ENCODE results near the gene FLYWCH2.
"Not testable (repeated sequence)": the region's sequence is repeated elsewhere in the genome, so short reads cannot be mapped to it uniquely, and the experiment has no call there.

The FLYWCH2 gene

DNA sequence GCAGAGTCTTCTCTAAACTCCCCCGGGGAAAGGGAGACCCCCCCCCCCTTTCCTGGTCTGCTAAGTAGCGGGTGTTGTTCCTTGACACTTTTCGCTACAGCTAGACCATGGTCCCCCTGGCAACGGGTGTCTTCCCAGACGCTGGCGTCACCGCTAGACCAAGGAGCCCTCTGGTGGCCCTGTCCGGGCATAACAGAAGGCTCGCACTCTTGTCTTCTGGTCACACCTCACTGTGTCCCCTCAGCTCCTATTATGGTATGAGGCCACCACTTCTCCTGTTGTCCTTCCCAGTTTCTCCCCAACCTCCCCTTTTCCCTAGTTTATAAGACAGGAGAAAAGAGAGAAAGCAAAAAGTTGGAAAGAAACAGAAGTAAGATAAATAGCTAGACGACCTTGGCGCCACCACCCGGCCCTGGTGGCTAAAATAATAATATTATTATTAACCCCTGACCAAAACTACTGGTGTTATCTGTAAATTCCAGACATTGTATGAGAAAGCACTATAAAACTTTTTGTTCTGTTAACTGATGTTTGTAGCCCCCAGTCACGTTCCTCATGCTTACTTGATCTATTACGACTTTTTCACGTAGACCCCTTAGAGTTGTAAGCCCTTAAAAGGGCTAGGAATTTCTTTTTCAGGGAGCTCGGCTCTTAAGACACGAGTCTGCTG, 24.2 kb downstream of the FLYWCH2 start:
- intact Hi-C loops (cut with DNase I), result not testable (repeated sequence)
- peak in 6 of 10 donors; percentile 38 to 88 (median 55) for DNase-seq

DNA sequence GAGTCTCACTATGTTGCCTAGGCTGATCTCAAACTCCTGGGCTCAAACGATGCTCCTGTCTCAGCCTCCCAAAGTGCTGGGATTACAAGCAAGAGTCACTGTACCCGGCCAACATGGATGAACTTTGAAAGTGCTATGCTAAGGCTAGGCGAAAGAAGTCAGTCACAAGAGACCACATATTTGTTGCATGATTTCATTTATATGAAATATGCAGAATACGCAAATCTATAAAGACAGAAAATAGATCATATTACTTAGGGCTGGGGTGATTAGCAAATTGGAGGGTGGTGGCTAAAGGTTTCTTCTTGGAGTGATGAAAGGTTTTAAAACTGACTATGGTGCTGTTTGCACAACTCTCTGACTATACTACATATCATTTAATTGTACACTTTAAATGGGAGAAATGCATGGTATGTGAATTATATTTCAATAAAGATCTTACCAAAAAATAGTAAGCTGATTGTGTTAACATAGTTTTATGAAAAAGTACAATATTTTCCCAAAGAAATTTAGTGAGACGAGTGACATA, 27.5 kb downstream of the FLYWCH2 start:
- DNase-seq, result no peak
- intact Hi-C loops (cut with DNase I), result loop anchor here (5.0 kb wide), 1 partner anchor 72 kb away; the partner anchor contains the start of gene PKMYT1

DNA sequence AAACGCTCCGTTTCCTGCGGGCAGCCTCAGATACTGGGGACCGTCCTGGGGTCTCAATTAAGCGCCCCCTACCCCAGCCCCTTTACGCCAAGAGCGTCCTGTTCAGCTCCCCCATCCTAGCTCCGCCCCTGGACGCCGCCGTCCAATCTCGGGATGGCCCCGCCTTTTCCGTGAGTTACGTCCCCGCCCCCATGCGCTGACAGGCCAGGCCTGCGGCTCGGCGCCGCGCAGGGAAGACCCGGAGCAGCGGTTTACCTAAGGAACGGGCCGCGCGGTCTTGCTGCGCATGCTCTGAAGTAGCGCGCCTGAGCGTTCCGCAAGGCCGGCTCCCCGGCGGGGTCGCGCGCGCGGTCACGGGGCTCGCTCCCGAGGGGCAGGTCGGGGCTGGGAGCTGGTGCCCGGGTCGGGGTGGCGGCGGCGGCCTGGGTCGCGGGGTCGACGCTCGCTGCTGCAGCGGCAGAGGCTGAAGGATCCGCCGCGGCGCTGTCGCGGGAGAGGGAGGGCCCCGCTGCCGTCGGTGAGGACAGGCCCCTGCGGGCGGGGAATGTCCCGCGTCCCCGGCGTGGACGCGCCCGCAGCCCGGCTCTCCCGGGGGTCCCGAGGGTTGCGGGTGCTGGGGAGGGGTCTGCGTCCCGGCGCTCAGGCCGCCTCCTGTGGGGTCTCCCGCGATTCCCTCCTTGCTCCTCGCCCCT, 28.8 kb downstream of the FLYWCH2 start, which contains the start of gene FLYWCH1:
Gene FLYWCH1 (plus strand): TSS at position 294 of the 692 bp plus-strand sequence. CDS start 17,755 bp downstream, outside the sequence.
- DNase-seq, result peak; percentile 96 to 100 (median 98)
- intact Hi-C loops (cut with DNase I), result loop anchor here (5.0 kb wide), 1 partner anchor 71 kb away; the partner anchor contains the start of gene PKMYT1

DNA sequence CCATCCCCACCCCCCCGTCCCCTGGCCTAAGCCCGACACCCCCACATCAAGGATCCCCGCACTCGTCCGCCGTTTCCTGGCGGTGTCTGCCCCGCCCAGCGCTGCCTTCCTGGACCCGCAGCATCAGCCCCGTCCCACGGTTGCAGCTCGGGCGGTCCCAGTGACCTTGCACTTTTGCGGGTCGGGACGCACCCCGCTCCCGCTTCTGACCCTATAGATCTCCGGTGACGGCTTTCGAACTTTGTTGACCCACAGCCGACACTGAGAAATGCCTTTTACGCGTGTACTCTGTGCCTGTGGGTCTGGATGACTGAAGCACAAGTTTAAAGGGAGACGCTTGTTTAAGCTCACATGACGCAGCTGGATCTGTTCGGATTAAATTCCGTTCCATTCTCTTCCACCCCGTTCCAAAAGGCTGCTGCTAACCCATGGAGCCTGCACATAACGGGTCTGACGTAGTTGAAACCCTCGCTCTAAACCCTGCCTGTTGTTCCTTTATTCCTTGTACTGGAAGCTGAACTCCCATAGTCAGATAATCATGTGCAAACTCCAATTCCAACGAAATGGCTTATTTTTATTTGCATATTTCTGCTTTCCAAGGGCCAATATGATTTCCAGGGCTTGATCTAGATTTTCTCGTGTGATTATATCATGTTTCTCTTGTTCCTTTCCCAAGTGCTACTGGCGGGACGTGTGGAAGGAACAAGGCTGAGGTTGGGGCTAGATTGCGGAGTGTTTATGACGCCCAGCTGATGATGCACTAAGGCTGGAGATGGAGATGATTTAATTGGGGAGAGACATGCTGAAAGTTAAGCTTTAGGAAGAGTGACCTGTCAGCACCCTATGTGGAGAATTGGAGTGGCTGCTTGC, 29.6 kb downstream of the FLYWCH2 start:
- intact Hi-C loops (cut with DNase I), result loop anchor here (5.0 kb wide), 1 partner anchor 70 kb away; the partner anchor contains the start of gene PKMYT1
- peak in 5 of 10 donors; percentile 15 to 84 (median 38) for DNase-seq

DNA sequence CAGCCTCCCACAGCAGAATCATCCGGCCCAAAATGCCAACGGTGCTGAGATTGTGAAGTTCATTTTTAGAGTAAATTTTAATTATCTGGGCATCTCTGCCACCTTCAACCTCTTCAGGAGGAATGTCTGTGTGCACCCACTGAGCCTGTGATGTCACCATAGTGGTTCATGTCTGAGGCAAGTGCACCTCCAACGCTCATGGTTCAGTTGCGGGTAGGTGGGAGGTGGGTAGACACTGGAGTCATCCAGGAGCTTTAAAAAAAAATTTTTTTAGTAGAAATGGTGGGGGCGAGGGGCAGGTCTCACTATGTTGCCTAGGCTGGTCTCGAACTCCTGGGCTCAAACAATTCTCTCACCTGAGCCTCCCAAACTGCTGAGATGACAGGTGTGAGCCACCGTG, 30.6 kb downstream of the FLYWCH2 start:
- DNase-seq, result peak in 2 of 10 donors; percentile 48 to 61
- intact Hi-C loops (cut with DNase I), result loop anchor here (5.0 kb wide), 1 partner anchor 69 kb away; the partner anchor contains the start of gene PKMYT1

DNA sequence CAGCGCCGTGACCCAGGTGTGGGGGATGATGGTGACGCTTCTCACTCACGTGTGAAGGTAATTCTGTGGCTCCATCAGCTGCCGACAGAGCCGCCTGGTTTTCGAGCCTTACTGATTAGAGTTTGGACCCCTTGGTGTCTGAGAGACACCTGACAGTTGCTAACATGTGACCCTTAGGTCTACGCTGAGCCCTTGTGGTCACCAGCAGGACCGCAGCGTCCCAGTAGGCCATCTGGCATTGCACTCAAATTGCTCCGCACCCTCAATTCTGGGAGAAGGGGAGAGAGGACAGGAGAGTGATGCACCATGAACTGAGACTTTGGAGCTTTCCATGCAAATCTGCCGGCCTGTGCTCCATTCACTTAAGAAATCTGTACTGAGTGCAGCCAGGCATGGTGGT, 31.2 kb downstream of the FLYWCH2 start:
- intact Hi-C loops (cut with DNase I), result loop anchor here (5.0 kb wide), 1 partner anchor 68 kb away; the partner anchor contains the start of gene PKMYT1
- DNase-seq, result no peak

DNA sequence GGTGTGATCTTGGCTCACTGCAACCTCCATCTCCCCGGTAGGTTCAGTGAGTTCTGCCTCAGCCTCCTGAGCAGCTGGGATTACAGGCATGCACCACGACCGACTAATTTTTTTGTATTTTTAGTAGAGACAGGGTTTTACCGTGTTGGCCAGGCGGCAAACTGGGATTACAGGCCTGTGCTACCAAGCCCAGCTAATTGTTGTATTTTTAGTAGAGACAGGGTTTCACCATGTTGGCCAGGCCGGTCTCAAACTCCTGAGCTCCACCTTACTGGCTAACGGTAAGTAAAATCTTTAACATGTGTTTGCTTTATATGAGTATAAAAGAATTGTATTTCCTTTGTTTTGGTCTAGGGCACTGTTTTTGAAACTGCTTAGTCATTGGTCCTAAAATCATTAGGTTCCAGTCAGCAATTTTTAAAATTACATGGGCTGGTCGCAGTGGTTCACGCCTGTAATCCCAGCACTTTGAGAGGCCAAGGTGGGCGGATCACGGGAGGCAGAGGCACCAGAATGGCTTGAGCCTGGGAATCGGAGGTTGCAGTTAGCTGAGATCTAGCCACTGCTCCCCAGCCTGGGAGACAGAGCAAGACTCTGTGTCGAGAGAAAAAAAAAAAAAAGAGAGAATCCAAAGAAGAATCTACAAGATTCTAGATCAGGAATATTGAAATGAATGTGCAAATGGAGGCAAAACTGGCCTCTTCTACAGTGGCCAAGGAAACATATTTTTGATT, 32.3 kb downstream of the FLYWCH2 start:
- intact Hi-C loops (cut with DNase I), result no loop called here

DNA sequence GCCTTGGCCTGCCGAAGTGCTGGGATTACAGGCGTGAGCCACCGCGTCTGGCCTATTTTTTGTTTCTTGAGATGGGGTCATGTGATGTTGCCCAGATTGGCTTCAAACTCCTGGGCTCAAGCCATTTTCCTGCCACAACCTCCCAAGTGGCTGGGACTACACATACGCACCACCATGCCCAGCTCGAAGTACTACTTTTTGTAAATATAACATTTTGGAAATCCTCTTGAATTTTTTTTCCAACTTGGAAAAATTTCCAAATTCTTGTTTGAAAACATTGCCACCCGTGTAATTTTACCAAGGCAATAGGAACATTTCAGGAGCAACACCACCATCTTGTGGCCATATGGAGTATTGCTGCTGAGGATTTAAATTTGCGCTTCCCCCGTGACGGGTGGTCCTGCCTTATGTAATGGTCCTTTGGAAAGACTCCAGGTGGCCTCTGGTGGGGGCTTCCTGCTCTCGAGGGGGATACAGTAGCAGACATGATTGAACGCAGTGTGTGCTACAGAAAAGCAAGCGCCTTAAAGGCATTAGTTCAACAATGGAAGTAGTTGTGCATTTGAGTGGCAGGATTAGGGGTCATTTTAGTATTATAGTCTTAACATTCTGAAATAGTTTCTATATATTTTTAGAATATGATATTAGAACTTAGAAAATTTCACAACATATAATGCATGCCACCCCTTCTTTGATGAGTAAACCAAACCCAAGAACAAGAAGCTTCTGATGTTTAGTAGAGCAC, 36.7 kb downstream of the FLYWCH2 start:
- peak in 4 of 10 donors; percentile 43 to 60 (median 54) for DNase-seq
- intact Hi-C loops (cut with DNase I), result loop anchor here (2.0 kb wide), 1 partner anchor 45 kb away; no protein-coding TSS in a partner anchor

More for the DNA sequence above, 32.3 kb downstream of the FLYWCH2 start:
- no peak for DNase-seq

DNA sequence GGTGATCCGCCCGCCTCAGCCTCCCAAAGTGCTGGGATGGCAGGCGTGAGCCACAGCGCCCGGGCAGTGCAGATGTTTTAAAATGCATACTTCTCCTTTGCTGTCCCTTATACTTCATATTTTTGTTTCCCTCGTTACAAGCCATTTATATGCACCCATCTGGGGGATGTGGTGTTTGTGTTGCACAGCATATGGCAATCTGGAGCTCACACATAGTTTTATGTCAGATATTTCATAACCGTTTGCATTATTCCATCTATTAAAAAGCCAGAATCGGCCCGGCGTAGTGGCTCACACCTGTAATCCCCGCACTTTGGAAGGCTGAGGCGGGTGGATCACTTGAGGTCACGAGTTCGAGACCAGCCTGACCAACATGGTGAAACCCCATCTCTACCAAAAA, 40.5 kb downstream of the FLYWCH2 start:
- intact Hi-C loops (cut with DNase I), result no loop called here
- peak in 1 of 10 donors; percentile 55 for DNase-seq

DNA sequence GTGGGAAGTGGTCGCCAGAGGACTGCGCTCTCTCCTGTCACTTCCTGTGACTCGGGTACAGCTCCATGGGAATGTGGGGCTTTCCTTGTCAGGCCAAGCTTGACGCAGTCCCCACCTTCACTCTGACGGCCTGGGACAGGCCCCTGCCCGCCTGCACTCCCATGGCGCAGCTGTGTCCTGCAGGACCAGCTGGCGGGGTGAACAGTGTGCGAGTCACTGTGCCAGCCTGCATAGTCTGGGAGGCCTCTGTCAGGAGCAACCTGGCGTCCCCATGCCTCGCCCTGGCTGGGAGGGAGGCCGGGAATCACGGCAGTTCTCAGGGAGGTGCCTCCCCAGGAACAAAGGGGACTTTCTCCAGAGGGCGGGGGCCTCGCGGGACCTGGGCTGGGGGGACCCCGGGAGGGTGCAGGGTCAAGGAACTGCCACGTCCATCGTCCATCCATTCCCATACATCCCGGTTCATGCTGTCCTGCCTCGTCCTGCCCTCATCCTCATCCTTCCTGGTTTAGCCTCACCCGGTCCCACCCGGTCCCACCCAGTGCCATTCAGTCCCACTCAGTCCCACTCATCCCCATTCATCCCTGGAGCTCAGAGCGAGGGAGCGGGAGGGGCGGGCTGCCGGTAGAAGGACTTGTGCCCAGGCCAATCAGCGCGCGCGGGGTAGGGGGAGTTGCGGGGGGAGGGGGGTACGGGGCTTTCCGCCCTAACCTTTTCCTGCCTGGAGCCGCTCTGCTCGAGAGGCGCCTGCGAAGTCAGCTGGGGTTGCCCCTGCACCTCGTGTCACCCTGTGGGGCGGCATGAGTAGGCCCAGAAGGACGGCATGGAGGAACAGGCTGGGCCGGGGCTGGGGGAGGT, 42.1 kb downstream of the FLYWCH2 start:
- DNase-seq, result peak in 1 of 10 donors; percentile 31
- intact Hi-C loops (cut with DNase I), result no loop called here

DNA sequence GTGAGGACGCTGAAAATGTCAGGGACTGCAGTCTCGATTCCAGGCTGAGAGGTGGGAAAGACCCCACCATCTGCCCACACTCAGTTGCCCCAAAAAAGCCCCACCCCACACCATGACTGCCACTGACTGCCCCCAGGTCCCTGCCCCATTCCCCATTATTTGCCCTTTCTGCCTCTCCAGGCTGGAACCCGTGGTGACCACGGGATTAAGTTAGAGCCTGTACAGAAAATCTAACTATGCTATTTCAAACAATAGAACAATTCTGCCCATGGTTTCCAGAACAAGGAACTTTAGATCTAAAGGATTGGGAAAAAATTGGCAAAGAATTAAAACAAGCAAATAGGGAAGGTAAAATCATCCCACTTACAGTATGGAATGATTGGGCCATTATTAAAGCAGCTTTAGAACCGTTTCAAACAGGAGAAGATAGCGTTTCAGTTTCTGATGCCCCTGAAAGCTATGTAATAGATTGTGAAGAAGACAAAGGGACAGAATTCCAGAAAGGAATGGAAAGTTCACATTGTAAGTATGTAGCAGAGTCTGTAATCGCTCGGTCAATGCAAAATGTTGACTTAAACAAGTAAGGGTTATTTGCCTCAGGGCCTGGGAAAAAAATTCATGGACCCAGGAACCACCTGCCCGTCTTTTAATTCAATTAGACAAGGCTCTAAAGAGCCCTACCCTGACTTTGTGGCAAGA, 43.1 kb downstream of the FLYWCH2 start:
- intact Hi-C loops (cut with DNase I), result no loop called here
- DNase-seq, result no peak

DNA sequence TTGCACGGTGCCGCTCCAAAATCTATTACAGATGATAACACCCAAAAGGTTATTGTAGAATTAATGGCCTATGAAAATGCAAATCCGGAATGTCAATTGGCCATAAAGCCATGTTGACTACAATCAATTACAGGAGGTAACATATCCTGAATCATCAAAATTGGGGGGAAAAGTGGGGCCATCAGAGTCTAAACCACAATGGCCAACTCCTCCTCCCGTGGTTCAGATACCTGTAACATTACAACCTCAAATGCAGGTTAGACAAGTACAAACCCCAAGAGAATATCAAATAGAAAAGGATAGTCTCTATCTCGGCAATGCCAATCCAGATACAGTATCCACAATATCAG, 43.6 kb downstream of the FLYWCH2 start:
- intact Hi-C loops (cut with DNase I), result no loop called here
- no peak for DNase-seq

DNA sequence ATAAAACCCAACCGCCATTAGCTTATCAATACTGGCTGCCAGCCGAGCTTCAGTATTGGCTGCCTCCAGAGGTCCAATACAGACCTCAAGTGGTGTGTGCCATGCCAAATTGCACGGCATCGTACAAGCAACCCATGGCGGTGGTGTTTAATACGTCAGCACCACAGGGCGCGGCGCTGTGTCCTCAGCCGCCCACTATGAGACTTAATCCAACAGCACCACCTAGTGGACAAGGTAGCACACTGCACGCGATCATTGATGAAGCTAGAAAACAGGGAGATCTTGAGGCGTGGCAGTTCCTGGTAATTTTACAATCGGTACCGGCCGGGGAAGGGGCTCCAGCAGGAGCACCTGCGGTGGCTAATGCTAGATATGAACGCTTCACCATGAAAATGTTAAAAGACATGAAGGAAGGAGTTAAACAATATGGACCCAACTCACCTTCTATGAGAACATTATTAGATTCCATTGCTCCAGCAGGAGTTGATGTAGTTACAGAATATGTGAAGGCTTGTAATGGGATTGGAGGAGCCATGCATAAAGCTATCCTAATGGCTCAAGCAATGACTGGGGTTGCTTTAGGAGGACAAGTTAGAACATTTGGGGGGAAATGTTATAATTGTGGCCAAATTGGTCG, 44.1 kb downstream of the FLYWCH2 start:
- DNase-seq, result peak; percentile 70 to 97 (median 82)
- intact Hi-C loops (cut with DNase I), result no loop called here

DNA sequence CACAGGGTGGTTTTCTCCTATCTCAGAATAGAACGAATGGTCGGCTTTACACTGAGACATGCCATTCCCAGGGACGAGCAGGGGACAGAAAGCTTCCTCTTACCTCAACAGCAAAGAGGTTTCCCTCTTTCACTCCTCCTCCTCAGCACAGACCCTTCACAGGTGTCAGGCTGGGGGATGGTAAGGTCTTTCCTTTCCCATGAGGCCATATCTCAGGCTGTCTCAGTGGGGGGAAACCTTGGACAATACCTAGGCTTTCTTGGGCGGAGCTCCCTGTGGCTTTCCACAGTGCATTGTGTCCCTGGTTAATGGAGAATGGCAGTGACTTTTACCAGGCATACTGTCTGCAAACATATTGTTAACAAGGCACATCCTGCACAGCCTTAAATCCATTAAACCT, 45.1 kb downstream of the FLYWCH2 start:
- DNase-seq; intact Hi-C loops (cut with DNase I): not testable (repeated sequence)

DNA sequence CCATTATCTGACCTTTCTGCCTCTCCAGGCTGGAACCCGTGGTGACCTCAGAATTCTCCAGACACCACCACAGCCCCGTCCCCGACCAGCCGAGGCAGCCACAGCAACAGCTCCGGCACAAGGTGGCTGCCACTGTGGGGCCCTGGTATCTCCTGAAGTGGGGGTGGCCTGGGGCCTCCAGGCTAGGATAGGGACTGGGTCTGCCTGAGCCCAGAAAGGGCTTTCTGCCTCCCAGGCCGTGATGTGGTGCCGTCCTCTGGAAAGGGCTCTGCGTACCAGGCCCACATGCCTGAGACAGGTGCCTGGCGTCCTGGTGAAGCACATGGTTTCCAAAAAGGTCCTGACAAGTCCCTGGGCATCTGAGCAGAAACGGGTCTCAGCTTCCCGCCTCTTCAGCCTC, 45.8 kb downstream of the FLYWCH2 start:
- intact Hi-C loops (cut with DNase I), result no loop called here
- DNase-seq, result peak in 1 of 10 donors; percentile 64

DNA sequence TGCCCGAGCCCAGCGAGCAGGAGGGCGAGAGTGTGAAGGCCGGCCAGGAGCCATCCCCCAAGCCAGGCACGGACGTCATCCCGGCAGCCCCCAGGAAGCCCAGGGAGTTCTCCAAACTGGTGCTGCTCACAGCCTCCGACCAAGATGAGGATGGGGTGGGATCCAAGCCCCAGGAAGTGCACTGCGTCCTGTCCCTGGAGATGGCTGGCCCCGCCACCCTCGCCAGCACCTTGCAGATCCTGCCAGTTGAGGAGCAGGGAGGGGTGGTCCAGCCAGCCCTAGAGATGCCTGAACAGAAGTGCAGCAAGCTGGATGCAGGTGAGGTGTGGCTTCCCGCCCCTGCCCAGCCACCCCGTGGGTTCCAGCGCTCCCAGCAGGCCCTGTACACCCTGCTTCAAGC, 46.7 kb downstream of the FLYWCH2 start:
- DNase-seq, result peak in 1 of 10 donors; percentile 45
- intact Hi-C loops (cut with DNase I), result no loop called here

DNA sequence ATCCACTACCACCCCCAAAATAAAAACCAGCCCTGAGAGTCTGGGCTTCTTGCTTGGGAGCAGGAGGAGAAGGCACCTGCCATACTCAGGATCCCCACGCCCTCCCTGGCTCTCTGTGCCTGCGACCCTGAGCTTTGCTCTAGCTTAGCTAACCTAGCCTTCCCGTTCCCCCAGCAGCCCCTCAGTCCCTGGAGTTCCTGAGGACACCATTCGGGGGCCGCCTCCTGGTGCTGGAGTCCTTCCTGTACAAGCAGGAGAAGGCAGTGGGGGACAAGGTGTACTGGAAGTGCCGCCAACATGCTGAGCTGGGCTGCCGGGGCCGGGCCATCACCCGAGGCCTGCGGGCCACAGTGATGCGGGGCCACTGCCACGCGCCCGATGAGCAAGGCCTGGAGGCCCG, 47.2 kb downstream of the FLYWCH2 start:
- intact Hi-C loops (cut with DNase I), result no loop called here
- DNase-seq, result peak in 1 of 10 donors; percentile 42
